Endothelial cell of umbilical vein (primary cell): ENCODE data around the gene SSH2. TPM values are rescaled to one million over a fixed set of nuclear protein-coding genes. Genes with fewer than 3 reads are reported as not detected.

Experiments
- BruUV-seq: library from RNA; stranded (reverse); fragments of 400-500 nt; replicated peaks from 2 replicates; lab custom pipeline; 2021; lab: Mats Ljungman, UMichigan
- CTCF ChIA-PET: fragments of 300-600, 350-600 bp; sonication (Branson Sonifier 250); formaldehyde crosslinking; loops from one replicate; lab custom pipeline; 2021; ENCODE audit warnings: antibody characterized with exemption, inconsistent platforms; lab: Charles Lee
- POLR2A ChIA-PET: fragments of 300-600, 350-600 bp; sonication (Branson Sonifier 250); formaldehyde crosslinking; loops from one replicate; lab custom pipeline; 2021; ENCODE audit warnings: antibody characterized with exemption, inconsistent platforms; lab: Charles Lee
- DNase-seq: peaks from one replicate; pipeline ENCODE4 v3.0.0-alpha.2; 2011; ENCODE audit warnings: low read depth, low spot score
- FAIRE-seq: peaks from 2 replicates; lab custom pipeline; 2011; peaks lifted over from hg19 to GRCh38; lab: Jason Lieb, UNC
- H2AFZ ChIP-seq: 2 replicates; pipeline ENCODE4 v1.6.0; 2012; ENCODE audit warnings: low read depth, low read length, control low read depth, inconsistent platforms
- H3K27ac ChIP-seq: 2 replicates; pipeline ENCODE4 v1.5.1; 2011; ENCODE audit warnings: low read depth, mild to moderate bottlenecking, control low read depth, low read length, moderate library complexity; ENCODE audit not compliant: insufficient read depth
- H3K27me3 ChIP-seq, 2 experiments: 2 replicates each; pipeline versions ENCODE4 v1.6.0 to v1.6.1; 2011; ENCODE audit warnings: low read length in 2 of 2, mixed read lengths in 1 of 2; ENCODE audit not compliant: control insufficient read depth in 2 of 2, insufficient read depth in 2 of 2
- H3K36me3 ChIP-seq, 2 experiments: 2 replicates in 1 of 2; 3 replicates in 1 of 2; pipeline ENCODE4 v1.5.1; 2011; ENCODE audit warnings: low read length in 2 of 2, mild to moderate bottlenecking in 1 of 2, moderate library complexity in 1 of 2; ENCODE audit not compliant: control insufficient read depth in 2 of 2, insufficient read depth in 2 of 2; ENCODE audit errors: extremely low read depth in 1 of 2
- H3K4me1 ChIP-seq: 3 replicates; pipeline ENCODE4 v1.5.1; 2011; ENCODE audit warnings: mild to moderate bottlenecking, low read length; ENCODE audit not compliant: control insufficient read depth, insufficient read depth; ENCODE audit errors: extremely low read depth
- H3K4me2 ChIP-seq: 2 replicates; pipeline ENCODE4 v1.6.1; 2011; ENCODE audit warnings: low read length, control low read depth, mixed read lengths; ENCODE audit not compliant: insufficient read depth
- H3K4me3 ChIP-seq, 3 experiments: fragments of 200-600 bp in 1 of 3; sonication (generic), shearing (Covaris generic) in 1 of 3; replicated peaks in 1 of 3; 2 replicates each; pipeline ENCODE4 v1.5.1; 2011 to 2016; ENCODE audit warnings: control low read depth in 3 of 3, low read length in 3 of 3, mild to moderate bottlenecking in 2 of 3, inconsistent platforms in 1 of 3, low read depth in 1 of 3, moderate library complexity in 1 of 3; ENCODE audit not compliant: insufficient read depth in 1 of 3
- H3K79me2 ChIP-seq: 2 replicates; pipeline ENCODE4 v1.6.0; 2012; ENCODE audit warnings: low read length, inconsistent platforms; ENCODE audit not compliant: control insufficient read depth, insufficient read depth
- H3K9ac ChIP-seq: replicated peaks from 2 replicates; pipeline ENCODE3; 2011; ENCODE audit warnings: low read length, control low read depth; ENCODE audit not compliant: insufficient read depth; ENCODE audit errors: extremely low read depth
- H3K9me1 ChIP-seq: replicated peaks from 3 replicates; pipeline ENCODE4 v1.6.0; 2011; ENCODE audit warnings: mild to moderate bottlenecking, low read length; ENCODE audit not compliant: control insufficient read depth, insufficient read depth; ENCODE audit errors: extremely low read depth
- H3K9me3 ChIP-seq: replicated peaks from 2 replicates; pipeline ENCODE4 v1.5.1; 2012; ENCODE audit warnings: low read length, inconsistent platforms; ENCODE audit not compliant: control insufficient read depth, insufficient read depth
- H4K20me1 ChIP-seq: replicated peaks from 2 replicates; pipeline ENCODE3; 2011; ENCODE audit warnings: mild to moderate bottlenecking, low read length; ENCODE audit not compliant: control insufficient read depth, insufficient read depth; ENCODE audit errors: extremely low read depth
- EZH2 ChIP-seq: IDR thresholded peaks from 2 replicates; pipeline ENCODE4 v1.6.1; 2012; ENCODE audit warnings: borderline replicate concordance, low read depth, mild to moderate bottlenecking, moderate library complexity, low read length, inconsistent platforms; ENCODE audit not compliant: severe bottlenecking
- FOS ChIP-seq: IDR thresholded peaks from 2 replicates; pipeline ENCODE4 v1.6.1; 2011; ENCODE audit warnings: mild to moderate bottlenecking, low read length, moderate library complexity, borderline replicate concordance; ENCODE audit not compliant: insufficient read depth
- GATA2 ChIP-seq: IDR thresholded peaks from 2 replicates; pipeline ENCODE4 v1.7.0; 2011; ENCODE audit warnings: low read depth, mild to moderate bottlenecking, moderate library complexity, mixed read lengths, low read length; ENCODE audit not compliant: insufficient read length, insufficient read depth
- JUN ChIP-seq: IDR thresholded peaks from 2 replicates; pipeline ENCODE4 v1.6.1; 2011; ENCODE audit warnings: borderline replicate concordance, low read depth; ENCODE audit not compliant: insufficient read length, insufficient read depth
- MAX ChIP-seq: IDR thresholded peaks from 2 replicates; pipeline ENCODE4 v1.6.1; 2011; ENCODE audit not compliant: insufficient read depth, insufficient read length
- MYC ChIP-seq: IDR thresholded peaks from one replicate; pipeline ENCODE4 v1.6.1; 2011; ENCODE audit warnings: mild to moderate bottlenecking, low read depth, low read length
- POLR2A ChIP-seq: IDR thresholded peaks from 2 replicates; pipeline ENCODE4 v1.6.1; 2012; ENCODE audit warnings: low read depth, mild to moderate bottlenecking, control low read depth, low read length
- POLR2AphosphoS5 ChIP-seq: IDR thresholded peaks from 2 replicates; pipeline ENCODE4 v1.6.1; 2012; ENCODE audit warnings: low read depth, mild to moderate bottlenecking, control low read depth, low read length, moderate library complexity; ENCODE audit not compliant: insufficient read depth
- dilution Hi-C: fragments of 300-500 bp; cut with MboI; formaldehyde crosslinking; loops from one replicate; pipeline ENCODE4 v1.15.0; 2019; ENCODE audit warnings: low sequenced_read_pairs; ENCODE audit not compliant: extremely low pct_ligation_motif_present
- intact Hi-C: fragments of 100-400 bp; cut with micrococcal nuclease; formaldehyde crosslinking; loops from one replicate; pipeline ENCODE4 v1.10.0; 2022
- polyA plus RNA-seq, 4 experiments: library from polyadenylated mRNA; depleted of rRNA in 3 of 4; stranded (reverse) in 3 of 4; unstranded in 1 of 4; fragments of >200 nt; gene quantifications; 2 replicates each; pipeline versions ENCODE4 v1.2.1 to v1.2.3, GENCODE V29; 2011 to 2012; ENCODE audit warnings: missing spikeins in 1 of 4
- total RNA-seq: library from RNA; stranded (reverse); gene quantifications from 2 replicates; pipeline ENCODE4 v1.2.3, GENCODE V29; 2021
- TF ChIP-seq, protein P1 (sequence below), 2 donors: IDR thresholded peaks; 1 replicate in 1 of 2; 2 replicates in 1 of 2; pipeline ENCODE4 v1.5.1; 2011; ENCODE audit warnings: low read length in 2 of 2, mild to moderate bottlenecking in 2 of 2, moderate library complexity in 2 of 2, control low read depth in 1 of 2, inconsistent platforms in 1 of 2, low read depth in 1 of 2; ENCODE audit not compliant: insufficient read depth in 1 of 2; ENCODE audit errors: extremely low read depth in 1 of 2

SSH2 gene
- total and polyA plus RNA-seq, 2 donors (not counting 3 experiments of a cell fraction or from before 2014, with no cell fraction given) = 24.6 to 60.9 TPM

DNA sequence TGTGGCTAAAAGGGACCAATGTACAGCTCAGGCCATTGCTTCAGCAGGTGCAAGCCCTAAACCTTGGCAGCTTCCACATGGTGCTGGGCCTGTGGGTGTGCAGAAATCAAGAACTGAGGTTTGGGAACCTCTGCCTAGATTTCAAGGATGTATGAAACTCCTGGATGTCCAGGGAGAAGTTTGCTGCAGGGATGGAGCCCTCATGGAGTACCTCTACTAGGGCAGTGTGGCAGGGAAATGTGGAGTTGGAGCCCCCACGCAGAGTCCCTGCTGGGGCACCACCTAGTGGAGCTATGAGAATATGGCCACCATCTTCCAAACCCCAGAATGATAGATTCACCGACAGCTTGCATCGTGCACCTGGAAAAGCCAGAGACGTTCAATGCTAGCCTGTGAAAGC lies 24.4 kb upstream of the SSH2 start:
- H3K4me3 ChIP-seq = no peak overlapping the region
- TF ChIP-seq MAX (no peak), GATA2 (no peak), EZH2 (no peak), MYC (no peak)
- TF ChIP-seq, protein P1, sequence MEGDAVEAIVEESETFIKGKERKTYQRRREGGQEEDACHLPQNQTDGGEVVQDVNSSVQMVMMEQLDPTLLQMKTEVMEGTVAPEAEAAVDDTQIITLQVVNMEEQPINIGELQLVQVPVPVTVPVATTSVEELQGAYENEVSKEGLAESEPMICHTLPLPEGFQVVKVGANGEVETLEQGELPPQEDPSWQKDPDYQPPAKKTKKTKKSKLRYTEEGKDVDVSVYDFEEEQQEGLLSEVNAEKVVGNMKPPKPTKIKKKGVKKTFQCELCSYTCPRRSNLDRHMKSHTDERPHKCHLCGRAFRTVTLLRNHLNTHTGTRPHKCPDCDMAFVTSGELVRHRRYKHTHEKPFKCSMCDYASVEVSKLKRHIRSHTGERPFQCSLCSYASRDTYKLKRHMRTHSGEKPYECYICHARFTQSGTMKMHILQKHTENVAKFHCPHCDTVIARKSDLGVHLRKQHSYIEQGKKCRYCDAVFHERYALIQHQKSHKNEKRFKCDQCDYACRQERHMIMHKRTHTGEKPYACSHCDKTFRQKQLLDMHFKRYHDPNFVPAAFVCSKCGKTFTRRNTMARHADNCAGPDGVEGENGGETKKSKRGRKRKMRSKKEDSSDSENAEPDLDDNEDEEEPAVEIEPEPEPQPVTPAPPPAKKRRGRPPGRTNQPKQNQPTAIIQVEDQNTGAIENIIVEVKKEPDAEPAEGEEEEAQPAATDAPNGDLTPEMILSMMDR (IDR thresholded peaks at IDR 0.05; ENCODE audit: extremely low read depth in 1 of 2, insufficient read depth in 1 of 2, low read depth in 1 of 2, low read length in 2 of 2) = peak in 1 of 2 donors; percentile 11
- peaks cover 0 to 2% of the 10 kb centered on the region in 2 experiments for H3K27me3 ChIP-seq
- H4K20me1 ChIP-seq = no peaks in the 10 kb centered on the region
- no peak overlapping the region for H3K9ac ChIP-seq
- BruUV-seq = no TSS peak
- intact Hi-C loops = no loop called here
- H3K4me1 ChIP-seq = no peaks in the 10 kb centered on the region
- dilution Hi-C loops = no loop called here
- H3K36me3 ChIP-seq = no peaks in the 10 kb centered on the region
- H2AFZ ChIP-seq = no peak overlapping the region
- DNase-seq (no peak), FAIRE-seq (no peak)
- H3K4me2 ChIP-seq = no peak overlapping the region
- POLR2A ChIA-PET = interaction anchor here (0.6 kb wide), 1 partner anchor 88 kb away, joined by 4 read pairs; no protein-coding TSS in a partner anchor
- no peaks in the 10 kb centered on the region for H3K9me1 ChIP-seq
- no peaks in the 10 kb centered on the region for H3K79me2 ChIP-seq
- no peaks in the 10 kb centered on the region for H3K9me3 ChIP-seq
- H3K27ac ChIP-seq = no peak overlapping the region
- CTCF ChIA-PET = interaction anchor here (0.5 to 1.5 kb wide), 3 partner anchors 8 to 659 kb away, joined by 3 to 4 read pairs (median 3); no protein-coding TSS in a partner anchor

DNA sequence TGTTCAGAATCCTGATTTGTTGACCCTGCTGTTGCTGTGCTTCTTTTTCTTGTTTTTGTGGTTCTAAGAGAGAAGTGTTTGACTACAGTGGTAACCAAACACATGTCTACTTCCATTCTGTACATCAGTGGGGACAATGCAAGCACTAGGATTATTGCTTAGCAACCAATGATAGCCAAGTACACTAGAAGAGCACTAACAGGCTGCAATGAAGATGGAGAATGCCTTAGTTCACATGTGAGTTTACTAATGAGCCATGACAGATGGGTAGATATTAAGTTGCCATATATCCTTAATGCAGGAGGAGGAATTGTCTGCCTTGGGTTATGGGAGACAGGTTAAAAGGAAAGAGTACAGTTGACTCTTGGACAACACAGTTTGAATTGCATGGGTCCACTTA lies 19.7 kb upstream of the SSH2 start:
- peak; percentile 24 for FAIRE-seq
- CTCF ChIA-PET = interaction anchor here (1.0 kb wide), 1 partner anchor 16 kb away, joined by 6 read pairs; no protein-coding TSS in a partner anchor
- no TSS peak for BruUV-seq

More for the DNA sequence above, 19.7 kb upstream of the SSH2 start:
- H3K36me3 ChIP-seq = no peaks in the 10 kb centered on the region
- H3K4me2 ChIP-seq = no peak overlapping the region
- no peak overlapping the region for H3K4me3 ChIP-seq
- DNase-seq = no peak
- no peaks in the 10 kb centered on the region for H3K4me1 ChIP-seq
- TF ChIP-seq EZH2 (no peak), FOS (no peak), MAX (no peak), POLR2A (no peak), JUN (no peak), GATA2 (no peak), MYC (no peak), POLR2AphosphoS5 (no peak)
- TF ChIP-seq, protein P1 (IDR thresholded peaks at IDR 0.05; ENCODE audit: extremely low read depth in 1 of 2, insufficient read depth in 1 of 2, low read depth in 1 of 2, low read length in 2 of 2) = no peak
- no peak overlapping the region for H2AFZ ChIP-seq
- H3K27me3 ChIP-seq = no peaks in the 10 kb centered on the region
- H3K9ac ChIP-seq = no peak overlapping the region
- no peaks in the 10 kb centered on the region for H3K79me2 ChIP-seq
- no peaks in the 10 kb centered on the region for H3K9me1 ChIP-seq
- no peak overlapping the region for H3K27ac ChIP-seq
- no peaks in the 10 kb centered on the region for H3K9me3 ChIP-seq
- POLR2A ChIA-PET = no interaction called here
- dilution Hi-C loops (no loop called here), intact Hi-C loops (no loop called here)
- H4K20me1 ChIP-seq = no peaks in the 10 kb centered on the region
